HuH-7.5 (cell line): Measurements from ENCODE around the gene CTU2.
A peak's percentile ranks its signal among the peaks of the same experiment; 100 is the strongest.

ENCODE experiments used
- DNase-seq: peaks from one replicate; pipeline ENCODE4 v3.0.0; 2011; ENCODE audit warnings: low spot score

The CTU2 gene

DNA sequence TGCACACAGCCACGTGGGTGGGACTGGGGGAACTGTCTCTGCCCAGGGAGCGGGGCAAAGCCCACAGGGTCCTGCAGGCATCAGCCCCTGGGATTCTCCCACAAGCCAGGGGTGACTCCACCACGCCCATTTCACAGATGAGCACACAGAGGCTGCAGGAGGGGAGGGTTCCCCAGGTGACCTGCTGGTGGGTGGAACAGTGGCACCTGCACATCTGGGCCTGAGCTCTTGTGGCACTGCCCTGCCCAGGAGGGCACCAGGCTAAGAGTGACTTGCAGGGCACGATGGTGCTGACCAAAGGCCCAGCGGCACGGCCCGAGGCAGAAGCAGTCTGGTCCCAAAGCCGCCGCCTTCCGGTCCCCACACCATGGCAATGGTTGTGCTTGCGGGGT, 54.8 kb downstream of the CTU2 start:
- no peak for DNase-seq

DNA sequence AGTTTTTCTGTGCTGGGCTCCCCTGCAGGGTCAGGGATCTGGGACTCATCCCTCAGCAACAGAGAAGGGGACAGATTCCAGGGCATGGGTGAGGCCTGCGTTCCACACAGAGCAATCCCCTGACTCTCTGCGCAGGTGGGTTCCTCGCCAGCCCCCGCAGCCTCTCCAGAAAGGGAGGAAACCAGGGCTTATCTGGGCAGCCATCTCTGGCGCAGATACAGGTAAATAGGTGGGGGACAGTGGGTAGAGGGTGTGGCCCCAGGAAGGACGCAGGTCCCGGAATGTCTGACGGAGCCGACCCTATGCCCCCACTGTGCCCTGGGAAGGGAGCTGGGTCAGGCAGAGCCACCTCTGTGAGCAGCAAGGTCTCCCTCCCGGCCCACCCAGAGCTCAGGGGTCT, 55.5 kb downstream of the CTU2 start:
- DNase-seq = no peak

DNA sequence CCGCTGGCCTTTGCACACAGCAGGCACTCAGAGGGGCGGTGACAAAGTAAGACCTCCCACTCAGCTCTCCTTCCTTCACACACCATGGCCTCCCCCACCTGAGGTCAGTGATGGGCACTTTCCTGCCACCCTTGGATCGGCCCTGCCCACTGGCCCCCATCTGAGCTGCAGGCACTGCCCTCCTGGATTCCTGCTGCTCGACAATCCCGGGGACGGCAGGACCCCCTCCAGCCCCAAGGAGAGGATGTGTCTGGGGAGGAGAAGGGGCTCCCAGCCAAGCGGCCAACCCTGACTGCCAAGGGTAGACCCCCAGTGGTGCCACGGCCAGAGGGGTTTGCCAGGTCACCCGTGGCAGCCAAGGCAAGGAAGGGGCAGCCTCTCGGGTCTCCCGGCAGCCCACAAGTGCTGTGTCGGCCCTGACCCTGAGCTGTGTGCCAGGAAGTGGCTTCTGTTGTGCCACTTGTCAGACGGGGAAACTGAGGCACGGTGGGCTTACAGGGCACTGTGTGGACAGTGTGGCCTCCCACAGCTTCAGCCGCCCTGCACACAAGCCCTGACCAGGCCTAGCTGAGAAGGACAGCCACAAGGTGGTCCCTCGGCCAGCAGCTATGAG, 56.1 kb downstream of the CTU2 start:
- DNase-seq = no peak

DNA sequence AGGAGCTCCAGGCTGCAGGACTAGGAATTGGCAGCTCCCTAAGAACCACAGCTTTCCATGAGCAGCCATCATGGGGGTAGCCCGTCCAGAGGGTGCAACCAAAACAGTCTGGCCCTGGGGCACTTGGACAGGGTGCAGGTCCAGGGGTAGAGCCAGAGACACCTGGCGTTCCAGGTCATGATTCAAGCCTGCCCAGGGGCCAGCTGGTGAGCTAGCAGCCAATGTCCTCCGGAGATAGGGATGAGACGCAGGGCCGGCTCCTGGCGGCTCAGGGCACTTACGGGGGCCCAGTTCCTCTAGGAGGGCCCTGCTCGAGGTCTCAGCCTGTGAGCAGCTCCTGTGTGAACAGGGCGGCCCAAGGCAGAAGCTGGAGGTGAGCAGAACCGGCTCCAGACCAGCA, 56.6 kb downstream of the CTU2 start:
- DNase-seq = no peak

DNA sequence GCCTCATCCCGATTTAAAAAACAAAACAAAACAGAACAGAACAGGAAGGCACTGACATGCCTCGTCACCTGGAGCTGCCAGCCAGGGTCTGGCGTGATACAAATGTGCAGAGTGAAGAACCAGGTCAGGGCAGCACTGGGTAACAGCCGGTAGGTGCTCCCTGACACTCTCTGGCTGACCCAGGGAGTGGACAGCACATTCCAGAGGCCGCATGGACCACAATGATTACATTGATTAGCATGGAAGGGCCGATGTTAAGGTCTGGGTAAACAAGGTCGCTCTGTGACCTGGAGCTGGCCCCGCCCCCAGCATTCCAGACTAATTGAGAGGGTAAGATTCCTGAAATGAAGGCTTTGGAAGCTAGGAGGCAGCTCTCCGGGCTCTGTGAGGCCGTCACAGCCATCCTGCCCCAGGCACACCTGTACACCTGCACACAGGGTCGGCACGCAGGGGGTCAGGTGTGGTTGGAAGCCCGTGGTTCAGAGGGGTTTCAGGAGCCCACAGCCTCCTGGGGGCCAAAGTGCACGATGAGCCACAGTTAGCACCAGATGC, 57.3 kb downstream of the CTU2 start:
- DNase-seq = peak; percentile 99

DNA sequence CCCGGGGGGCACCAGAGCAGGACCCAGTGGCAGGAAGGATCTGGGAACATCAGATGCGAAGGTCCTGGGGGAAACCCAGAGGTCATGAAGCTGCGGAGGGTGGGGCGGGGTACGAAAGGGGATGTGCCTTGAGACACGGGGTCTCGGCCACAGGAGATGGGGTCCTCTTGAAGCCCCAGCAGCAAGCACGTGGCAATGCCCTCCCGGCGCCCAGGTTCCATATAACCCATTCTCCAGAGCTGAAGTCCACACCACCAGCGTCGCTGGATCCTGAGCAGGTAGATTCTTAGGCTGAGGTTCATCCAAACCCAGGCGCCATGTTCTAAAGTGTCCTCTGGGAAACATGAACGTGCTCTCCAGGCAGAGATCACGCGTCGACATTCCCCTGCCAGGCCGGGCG, 57.8 kb downstream of the CTU2 start:
- no peak for DNase-seq

DNA sequence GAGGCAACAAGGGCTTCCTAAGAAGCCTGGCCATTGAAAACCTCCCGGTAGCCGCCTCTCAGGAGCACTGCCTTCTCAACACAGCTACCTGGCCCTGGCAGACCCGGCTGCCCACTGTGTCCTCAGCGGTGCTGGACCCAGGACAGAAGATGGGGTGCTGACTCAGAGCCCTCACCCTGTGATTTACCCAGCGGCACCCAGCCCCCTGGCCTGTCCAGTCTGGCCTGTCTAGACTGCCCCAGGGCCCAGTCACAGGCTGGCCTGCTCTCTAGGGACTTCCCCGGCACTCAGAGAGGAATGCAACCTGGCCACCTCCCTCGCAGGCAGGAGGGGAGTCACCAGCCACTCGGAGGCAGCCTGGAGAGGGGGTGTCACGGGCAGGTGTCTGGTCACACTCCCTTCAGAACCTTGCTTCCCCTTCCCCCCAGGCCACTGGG, 58.6 kb downstream of the CTU2 start:
- DNase-seq = peak; percentile 96
